Measurements from ENCODE around the gene LTBP1.
"Not testable (repeated sequence)": the region's sequence is repeated elsewhere in the genome, so short reads cannot be mapped to it uniquely, and the experiment has no call there.

The LTBP1 gene

DNA sequence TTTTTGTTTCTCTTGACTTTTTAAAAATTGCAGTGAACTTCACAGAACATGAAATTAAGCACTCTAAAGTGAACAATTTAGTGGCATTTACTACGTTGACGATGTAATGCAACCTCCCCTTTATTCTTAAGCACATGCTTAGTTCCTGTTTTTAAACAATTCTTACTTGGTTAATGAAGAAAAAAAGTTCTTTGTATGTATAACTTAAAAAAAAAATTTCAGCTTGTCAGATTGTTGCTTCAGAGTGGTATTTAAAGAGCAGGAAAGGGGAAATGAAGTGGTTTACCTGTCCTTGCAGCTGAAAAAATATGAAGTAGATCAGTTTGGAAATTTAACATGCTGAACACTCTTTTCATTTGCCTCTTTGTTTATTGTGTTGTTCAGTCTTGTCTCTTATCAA, 434.0 kb downstream of the LTBP1 start:
- no peak for FAIRE-seq
- DNase-seq (ENCODE audit: extremely low spot score, insufficient read length, low read depth) = no peak

DNA sequence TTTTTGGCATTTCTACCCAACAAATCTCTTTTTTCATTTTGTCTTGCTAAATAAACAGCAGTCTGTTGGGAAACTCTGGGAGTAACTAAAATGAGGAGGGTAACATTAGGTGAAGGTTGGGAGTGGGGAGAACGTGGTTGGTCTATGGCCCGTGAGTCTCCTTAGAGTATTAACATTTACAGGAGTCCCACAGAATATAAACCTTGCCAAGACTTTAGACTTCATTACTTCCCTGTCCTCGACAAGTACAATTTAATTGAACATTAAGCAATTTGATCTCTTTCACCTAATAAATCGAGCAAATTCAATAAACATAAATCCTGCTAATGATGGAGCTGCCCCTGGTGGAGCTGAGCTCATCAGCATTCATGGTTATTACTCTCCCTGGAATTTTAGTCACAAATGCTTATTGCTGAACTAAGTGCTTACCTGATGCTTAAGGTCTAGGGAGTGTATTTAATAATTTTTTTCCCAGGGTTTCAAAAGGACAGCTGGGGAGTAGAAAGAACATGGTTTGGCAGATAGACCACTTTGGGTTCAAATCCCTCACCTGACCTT, 434.6 kb downstream of the LTBP1 start:
- FAIRE-seq = no peak
- DNase-seq (ENCODE audit: extremely low spot score, insufficient read length, low read depth) = no peak

GRCh38 chr2:33383855-33384598, 437.3 kb downstream of the LTBP1 start:
- no peak for DNase-seq (ENCODE audit: extremely low spot score, insufficient read length, low read depth)
- no peak for FAIRE-seq

DNA sequence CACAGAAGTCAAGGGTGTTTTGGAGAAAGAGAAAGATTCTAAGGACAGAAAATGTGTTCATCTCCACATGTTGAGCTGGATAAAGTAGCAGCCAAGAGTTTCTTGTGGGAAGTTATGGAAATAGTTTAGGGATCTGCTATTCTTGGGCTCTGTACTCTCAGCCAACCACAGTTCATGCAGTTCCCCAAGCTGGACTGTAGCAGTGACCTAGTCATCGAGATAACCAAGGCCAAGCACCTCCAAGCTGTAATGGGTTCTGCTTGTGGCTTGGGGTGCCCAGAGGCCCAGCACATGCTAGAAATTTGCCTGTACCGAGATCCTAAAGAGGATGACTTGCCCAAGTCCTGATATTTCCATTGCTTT, 437.8 kb downstream of the LTBP1 start:
- FAIRE-seq (no peak), DNase-seq (ENCODE audit: extremely low spot score, insufficient read length, low read depth) (no peak)

DNA sequence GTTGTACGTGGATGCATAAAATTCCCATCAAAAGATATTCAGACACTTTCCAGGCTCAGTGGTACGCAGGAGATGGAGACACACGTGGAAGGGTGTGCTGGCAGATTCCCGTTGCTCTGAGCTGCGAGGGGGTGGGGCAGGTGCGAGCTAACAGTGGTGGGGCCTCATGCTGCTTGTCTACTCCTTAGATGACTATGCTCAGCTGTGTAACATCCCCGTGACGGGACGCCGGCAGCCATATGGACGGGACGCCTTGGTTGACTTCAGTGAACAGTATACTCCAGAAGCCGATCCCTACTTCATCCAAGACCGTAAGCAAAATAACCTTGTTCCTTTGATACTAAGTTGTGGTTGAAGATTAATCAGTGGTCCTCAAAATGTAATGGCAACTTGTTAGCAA, 442.2 kb downstream of the LTBP1 start:
- FAIRE-seq (no peak), DNase-seq (ENCODE audit: extremely low spot score, insufficient read length, low read depth) (no peak)

DNA sequence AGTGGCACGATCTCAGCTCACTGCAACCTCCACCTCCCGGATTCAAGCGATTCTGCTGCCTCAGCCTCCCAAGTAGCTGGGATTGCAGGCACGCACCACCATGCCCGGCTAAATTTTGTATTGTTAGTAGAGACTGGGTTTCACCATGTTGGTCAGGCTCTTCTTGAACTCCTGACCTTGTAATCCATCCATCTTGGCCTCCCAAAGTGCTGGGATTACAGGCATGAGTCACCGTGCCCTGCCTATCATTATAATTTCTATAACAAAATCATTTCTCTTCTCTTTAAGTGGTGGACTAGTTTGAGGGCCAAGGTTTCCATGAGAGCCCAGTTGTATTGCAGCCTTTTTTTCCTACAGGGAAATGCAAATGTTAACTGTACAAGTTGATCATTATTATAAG, 442.9 kb downstream of the LTBP1 start:
- not testable (repeated sequence) for FAIRE-seq; DNase-seq (ENCODE audit: extremely low spot score, insufficient read length, low read depth)

DNA sequence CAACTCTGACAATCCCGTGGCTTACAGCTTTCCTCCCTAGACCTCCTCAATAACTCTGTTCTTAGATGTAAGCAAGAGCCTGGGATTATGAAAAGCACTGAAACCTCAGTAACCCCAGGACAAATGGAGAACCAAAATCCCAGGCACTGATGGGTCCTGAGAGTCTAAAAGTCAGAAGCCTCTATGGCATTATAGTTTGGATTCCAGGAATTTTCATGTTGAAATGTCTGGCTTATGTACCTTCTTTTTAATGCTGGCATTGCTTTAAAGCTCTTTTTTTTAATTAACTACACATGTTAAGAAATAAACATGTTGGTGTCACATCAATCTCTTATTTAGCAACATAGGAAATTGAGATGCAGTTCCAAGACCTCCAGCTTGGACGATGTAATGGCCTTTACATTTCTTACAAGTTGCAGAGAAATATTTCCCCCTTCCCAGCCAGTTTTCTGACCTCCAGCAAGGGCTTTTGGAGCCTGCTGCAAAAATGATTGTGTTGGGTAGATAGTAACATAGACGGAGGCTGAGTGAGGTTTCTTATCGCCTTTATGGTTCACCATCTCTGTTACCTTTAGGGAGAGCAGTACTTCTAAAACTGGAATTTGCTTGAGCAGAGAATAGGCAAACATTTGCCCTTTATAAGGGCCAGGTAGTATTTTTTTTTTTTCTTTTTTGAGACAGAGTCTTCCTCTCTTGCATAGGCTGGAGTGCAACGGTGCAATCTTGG, 444.9 kb downstream of the LTBP1 start:
- FAIRE-seq (no peak), DNase-seq (ENCODE audit: extremely low spot score, insufficient read length, low read depth) (no peak)

GRCh38 chr2:33392366-33392765, 445.6 kb downstream of the LTBP1 start:
- DNase-seq (ENCODE audit: extremely low spot score, insufficient read length, low read depth) (no peak), FAIRE-seq (no peak)

- no peak for FAIRE-seq
- DNase-seq (ENCODE audit: extremely low spot score, insufficient read length, low read depth) = no peak
These were observed 448.3 kb downstream of the LTBP1 start for GRCh38 chr2:33395034-33395433.

DNA sequence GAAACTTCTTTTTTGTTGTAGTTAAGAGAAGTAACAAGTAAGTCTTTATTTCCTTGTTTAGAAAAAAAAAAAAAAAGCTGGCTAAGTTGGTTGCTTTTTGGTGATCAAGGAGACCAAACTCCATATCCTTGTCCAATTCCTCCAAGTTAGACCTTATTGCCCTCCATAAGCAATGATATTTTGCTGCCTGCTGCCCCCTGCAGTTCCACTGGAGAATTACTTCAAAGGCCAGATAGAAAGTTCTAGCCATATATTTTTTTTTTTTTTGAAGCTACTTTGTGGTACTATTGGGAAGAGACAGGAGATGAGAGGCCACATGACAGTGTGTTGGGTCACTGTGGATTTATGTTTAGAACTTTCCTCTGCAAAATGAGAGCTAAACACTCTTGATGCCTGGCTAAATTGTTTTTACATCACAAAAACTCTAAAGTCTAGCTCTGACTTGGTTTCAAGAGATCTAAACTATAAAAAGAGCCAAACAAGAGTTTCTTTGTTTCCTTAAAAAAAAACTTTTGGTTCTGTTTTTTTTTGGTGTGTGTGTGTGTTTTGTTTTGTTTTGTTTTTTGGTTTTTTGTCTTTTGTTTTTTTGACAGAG, 449.0 kb downstream of the LTBP1 start:
- FAIRE-seq = peak; percentile 62
- no peak for DNase-seq (ENCODE audit: extremely low spot score, insufficient read length, low read depth)

GRCh38 chr2:33404321-33404720, 457.6 kb downstream of the LTBP1 start:
- FAIRE-seq (no peak), DNase-seq (ENCODE audit: extremely low spot score, insufficient read length, low read depth) (no peak)

- DNase-seq (ENCODE audit: extremely low spot score, insufficient read length, low read depth) = no peak
- FAIRE-seq = no peak
These were observed 459.9 kb downstream of the LTBP1 start for GRCh38 chr2:33406622-33407021.

DNA sequence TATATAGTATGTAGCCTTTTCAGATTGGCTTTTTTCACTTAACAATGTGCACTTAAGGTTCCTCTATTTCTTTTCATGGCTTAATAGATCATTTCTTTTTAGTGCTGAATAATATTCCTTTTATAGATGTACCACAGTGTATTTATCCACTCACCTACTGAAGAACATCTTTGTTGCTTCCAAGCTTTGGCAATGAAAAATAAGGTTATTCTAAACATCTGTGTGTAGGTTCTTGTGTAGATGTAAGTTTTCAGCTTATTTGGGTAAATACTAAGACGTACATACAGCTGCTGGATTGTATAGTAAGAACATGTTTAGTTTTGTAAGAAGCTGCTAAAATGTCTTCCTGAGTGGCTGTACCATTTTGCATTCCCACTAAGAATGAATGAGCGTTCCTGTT, 461.4 kb downstream of the LTBP1 start:
- no peak for FAIRE-seq

DNA sequence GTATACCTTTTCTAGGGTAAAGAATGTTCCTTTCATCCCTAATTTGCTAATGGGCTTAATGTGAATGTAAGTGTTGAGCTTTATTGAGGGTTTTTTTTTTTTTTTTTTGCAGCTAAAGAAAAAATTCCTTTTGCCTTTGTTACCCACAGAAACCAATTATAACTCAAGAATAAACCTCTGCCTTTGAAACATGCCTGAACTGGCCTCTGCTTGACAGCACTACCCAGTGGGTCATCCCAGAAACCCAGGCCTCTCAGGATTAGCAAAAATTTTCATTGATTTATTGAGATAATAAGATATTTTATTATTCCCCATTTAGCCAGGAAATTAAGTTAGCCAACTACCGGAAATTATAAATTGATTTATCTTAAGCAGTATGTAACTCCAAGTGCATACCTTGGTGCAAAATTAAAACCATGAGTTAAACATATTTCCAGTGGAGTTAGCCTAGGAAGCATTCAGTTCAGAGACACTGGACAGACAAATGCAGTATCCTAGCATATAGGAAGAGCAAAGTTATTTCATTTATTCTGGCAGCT, 462.7 kb downstream of the LTBP1 start:
- FAIRE-seq (no peak), DNase-seq (ENCODE audit: extremely low spot score, insufficient read length, low read depth) (no peak)

More for the DNA sequence above, 461.4 kb downstream of the LTBP1 start:
- no peak for DNase-seq (ENCODE audit: extremely low spot score, insufficient read length, low read depth)

DNA sequence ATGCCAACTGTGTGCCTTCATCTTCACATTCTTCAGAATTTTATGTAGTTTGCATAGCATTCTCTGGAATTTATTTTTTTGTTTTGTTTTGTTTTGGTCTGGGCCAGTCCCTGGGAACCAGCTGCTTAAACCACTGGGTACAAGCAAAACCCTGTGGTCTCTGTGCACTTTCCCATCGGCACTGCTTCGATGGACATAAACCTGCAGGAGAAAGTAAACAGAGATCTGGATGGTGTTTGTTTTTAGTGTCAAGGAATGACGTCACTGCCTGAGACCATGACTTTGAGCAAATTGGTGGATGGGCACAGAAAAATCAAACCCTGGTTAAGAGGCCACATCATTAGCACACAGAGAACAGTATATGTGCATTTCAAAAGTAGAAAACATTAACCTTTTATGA, 465.0 kb downstream of the LTBP1 start:
- no peak for DNase-seq (ENCODE audit: extremely low spot score, insufficient read length, low read depth)

DNA sequence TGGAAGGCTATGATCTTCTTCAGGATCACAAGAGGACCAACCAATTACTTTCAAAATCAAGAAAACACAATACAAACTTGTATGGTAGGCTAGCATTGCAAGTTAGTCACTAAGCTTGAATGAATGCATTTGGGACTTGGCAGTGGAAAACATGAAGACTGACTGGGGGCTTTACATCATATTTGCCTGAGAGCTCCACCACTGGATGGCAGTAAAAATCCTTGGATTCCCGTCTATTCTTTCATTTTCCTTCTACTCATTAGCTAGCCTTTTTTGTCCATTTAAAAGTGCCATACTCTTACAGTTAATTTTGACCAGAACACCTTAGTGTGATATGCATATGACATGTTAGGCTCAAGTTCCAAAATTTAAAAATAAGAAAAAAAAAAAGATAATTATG, 466.2 kb downstream of the LTBP1 start:
- no peak for FAIRE-seq
- DNase-seq (ENCODE audit: extremely low spot score, insufficient read length, low read depth) = no peak

More for the DNA sequence above, 465.0 kb downstream of the LTBP1 start:
- no peak for FAIRE-seq

DNA sequence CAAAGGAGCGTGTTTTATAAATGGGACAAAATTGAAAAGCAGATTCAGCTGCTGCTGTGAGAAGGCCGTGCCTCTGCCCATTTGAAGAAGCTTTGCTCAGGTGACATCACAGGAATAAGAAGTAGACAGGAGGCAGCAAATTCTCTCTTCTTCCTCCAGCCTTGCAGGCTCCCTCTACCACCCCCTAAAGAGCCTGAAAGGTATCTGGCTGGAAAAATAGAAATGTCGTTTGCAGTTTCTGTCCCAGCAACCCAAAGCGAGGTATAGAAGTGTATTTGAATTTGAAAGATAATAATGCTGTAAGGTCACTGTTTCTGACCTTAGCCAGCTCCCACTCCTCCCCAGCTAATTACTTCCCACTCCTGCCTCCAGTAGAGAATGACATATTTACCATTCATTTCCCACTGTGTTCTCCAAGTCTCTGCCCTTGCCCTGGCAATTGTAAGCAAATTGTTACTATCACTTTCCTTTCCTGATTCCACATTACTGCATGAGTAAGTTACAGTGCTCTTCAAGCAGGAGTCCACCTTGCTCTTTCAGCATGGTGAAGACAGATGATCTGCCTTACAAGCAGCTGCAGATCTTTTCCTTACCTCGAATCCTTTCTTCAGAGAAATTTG, 472.9 kb downstream of the LTBP1 start:
- no peak for DNase-seq (ENCODE audit: extremely low spot score, insufficient read length, low read depth)
- no peak for FAIRE-seq

DNA sequence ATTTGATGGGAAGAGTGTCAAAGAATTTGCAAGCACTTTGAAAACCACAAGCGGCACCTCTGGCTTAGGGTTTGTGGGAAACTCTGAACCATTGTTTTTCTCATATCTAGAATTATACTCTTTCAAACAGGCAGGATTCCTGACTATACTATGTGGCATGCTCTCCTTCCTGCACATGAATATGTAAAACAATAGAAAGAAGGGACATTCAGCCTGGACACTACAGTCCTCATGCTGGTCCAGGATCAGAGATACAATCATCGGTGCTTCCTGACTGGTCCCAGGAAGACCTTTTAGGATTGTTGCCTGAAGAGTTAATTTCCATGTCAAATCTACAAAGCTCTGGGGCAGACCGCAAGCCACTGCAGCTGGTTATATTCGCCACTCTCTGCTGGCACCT, 474.0 kb downstream of the LTBP1 start:
- FAIRE-seq (no peak), DNase-seq (ENCODE audit: extremely low spot score, insufficient read length, low read depth) (no peak)

GRCh38 chr2:33421820-33422219, 475.1 kb downstream of the LTBP1 start:
- DNase-seq (ENCODE audit: extremely low spot score, insufficient read length, low read depth) = no peak
- no peak for FAIRE-seq

- DNase-seq (ENCODE audit: extremely low spot score, insufficient read length, low read depth) (no peak), FAIRE-seq (no peak)
These were observed 478.4 kb downstream of the LTBP1 start for GRCh38 chr2:33425161-33425560.

All from GM18507 (cell line).